ENCODE results near the gene AFDN.

GRCh38 chr6:167781066-167781767 is 45.5 kb upstream of the AFDN start:
- TF ChIP-seq, protein P1, sequence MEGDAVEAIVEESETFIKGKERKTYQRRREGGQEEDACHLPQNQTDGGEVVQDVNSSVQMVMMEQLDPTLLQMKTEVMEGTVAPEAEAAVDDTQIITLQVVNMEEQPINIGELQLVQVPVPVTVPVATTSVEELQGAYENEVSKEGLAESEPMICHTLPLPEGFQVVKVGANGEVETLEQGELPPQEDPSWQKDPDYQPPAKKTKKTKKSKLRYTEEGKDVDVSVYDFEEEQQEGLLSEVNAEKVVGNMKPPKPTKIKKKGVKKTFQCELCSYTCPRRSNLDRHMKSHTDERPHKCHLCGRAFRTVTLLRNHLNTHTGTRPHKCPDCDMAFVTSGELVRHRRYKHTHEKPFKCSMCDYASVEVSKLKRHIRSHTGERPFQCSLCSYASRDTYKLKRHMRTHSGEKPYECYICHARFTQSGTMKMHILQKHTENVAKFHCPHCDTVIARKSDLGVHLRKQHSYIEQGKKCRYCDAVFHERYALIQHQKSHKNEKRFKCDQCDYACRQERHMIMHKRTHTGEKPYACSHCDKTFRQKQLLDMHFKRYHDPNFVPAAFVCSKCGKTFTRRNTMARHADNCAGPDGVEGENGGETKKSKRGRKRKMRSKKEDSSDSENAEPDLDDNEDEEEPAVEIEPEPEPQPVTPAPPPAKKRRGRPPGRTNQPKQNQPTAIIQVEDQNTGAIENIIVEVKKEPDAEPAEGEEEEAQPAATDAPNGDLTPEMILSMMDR (IDR thresholded peaks at IDR 0.05) = no peak
- TF ChIP-seq POLR2A (IDR thresholded peaks at IDR 0.05) = no peak

All from thyroid gland (tissue), 4 donors.